Fibroblast of skin of left quadriceps (primary cell): Measurements from ENCODE around the gene UQCRC2.
A peak's percentile ranks its signal among the peaks of the same experiment; 100 is the strongest.
"Not testable (repeated sequence)": the region's sequence is repeated elsewhere in the genome, so short reads cannot be mapped to it uniquely, and the experiment has no call there.

Source experiments
- DNase-seq, 2 experiments: peaks; one replicate each; pipeline ENCODE4 v3.0.0-alpha.2; 2013; ENCODE audit warnings: low read depth in 2 of 2

UQCRC2 gene

DNA sequence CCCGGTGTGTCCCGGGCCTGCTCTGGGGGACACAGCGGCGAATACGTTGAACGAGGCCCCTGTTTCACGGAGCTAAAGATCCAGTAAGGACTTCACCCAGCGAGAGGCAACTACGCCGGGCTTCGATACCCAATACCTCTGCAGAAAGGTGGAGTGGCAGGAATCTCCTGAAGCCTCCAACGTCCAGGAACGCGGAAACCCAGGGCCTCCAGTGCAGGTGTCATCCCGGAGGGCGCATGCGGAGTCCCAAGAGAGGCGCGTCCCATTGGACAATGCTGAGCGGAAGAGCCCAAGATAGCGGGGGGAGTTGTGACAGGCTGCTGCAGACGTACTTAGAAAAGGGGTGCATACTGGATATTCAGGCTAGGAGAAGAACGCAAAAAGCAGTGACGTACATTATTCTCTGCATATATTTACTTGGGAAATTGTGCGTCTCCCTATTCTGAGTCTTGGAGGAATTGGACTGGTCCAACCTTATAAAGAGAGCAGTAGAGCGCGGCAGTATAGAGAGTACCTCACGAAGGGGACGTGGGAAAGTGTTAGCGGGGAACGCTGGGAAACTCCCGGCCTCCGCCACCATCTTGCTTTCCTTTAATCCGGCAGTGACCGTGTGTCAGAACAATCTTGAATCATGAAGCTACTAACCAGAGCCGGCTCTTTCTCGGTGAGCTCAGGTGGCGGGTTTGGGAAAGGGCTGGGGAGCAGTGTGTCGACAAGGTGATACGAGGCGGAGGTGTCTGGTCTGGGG, at the start of gene UQCRC2:
TSS of gene UQCRC2 (plus strand) at position 569 of the 748 bp plus-strand sequence. CDS start at position 632, 63 bp downstream.
- peak; percentile 82 to 84 for DNase-seq

- not testable (repeated sequence) for DNase-seq
Observed at GRCh38 chr16:21932650-21933049, 20.5 kb upstream of the UQCRC2 start.

DNA sequence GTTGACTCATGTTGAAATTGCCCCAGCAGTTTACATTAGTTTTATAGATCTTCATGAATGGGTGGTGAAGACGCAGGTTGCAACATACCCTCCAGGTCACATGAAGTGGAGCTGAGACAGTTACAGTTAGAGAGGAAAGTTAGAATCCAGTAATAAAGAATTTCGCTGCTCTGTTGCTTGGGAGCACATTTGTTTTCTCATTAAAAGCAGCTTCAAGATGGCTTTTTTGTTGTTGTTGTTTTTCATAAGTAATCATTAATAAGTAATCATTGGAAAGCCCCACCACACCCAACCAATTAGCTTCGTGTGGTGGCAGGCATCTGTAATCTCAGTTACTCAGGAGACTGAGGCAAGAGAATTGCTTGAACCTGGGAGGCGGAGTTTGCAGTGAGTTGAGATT, 19.8 kb upstream of the UQCRC2 start:
- DNase-seq: not testable (repeated sequence)

- not testable (repeated sequence) for DNase-seq
Observed at GRCh38 chr16:21933790-21934189, 19.4 kb upstream of the UQCRC2 start.

GRCh38 chr16:21936216-21936615, 16.9 kb upstream of the UQCRC2 start:
- not testable (repeated sequence) for DNase-seq

GRCh38 chr16:21937336-21937829, 15.8 kb upstream of the UQCRC2 start:
- DNase-seq: no peak

DNA sequence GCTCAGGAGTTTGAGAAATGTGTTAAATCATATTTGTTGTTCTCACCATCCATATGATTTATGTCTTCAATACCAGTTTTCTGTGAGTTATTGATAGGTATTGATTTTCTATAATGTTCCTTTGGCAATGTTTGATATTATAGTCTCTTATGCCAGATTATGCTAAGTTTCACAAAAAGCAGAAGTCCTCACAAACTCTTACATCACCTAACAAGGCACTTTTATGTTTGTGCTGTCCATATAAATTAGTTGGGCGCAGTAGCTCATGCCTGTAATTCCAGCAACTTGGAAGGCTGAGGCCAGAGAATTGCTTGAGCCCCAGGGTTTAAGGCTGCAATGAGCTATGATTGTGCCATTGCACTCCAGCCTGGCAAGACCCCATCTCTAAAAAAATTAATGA, 12.6 kb upstream of the UQCRC2 start:
- DNase-seq: no peak

DNA sequence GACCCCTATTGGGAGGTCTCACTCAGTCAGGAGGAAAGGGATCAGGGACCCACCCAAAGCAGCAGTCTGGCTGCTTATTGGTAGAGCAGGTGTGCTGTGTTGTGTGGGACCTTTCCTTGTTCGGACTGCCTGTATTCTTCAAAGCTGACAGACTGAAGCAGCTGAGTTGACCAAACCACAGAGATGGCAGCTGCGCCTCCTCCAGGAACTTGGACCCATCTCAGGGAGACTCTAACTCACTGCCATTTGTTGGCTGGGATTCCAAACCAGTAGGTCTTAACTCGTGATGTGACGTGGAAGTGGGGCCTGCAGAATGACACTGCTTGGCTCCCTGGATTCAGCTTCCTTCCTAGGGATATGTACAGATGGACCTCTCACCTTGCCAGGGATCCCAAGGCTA, 9.6 kb upstream of the UQCRC2 start:
- no peak for DNase-seq

GRCh38 chr16:21946889-21947635, 6.1 kb upstream of the UQCRC2 start:
- no peak for DNase-seq

- no peak for DNase-seq
Observed at GRCh38 chr16:21949713-21950260, 3.4 kb upstream of the UQCRC2 start.

DNA sequence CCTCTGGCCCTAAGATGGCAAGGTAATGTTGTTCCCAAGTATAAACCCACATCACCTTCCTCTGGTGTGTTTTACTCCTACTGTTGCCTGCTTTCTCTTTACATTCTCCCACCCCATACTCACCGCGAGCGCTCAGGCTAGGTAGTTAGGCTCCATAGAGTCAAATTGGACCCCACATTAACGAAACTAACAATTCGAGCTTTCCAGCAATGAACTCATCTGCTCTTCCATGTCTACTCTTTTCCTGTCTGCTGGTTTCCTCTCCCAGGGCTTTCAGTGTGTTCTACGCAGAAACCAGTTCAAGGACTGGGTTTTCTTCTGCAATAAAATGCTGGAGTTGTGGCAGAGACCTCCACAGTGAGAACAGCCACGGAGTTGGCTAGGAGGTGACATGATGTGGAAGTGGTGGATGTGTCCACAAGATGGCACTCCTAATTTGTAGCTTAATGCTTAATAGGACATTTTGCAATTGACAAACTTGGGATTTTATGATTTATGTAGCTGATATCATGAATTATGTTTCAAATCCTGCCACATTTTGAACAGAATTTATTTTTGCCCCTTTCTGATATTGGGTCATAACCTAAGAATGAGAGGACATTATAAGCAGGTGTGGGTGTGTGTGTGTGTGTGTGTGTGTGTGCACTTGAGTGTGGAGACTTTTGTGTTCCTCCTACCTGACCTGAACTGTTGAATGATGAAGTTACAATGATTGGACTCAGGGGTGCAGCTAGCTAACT, 2.2 kb upstream of the UQCRC2 start:
- no peak for DNase-seq

GRCh38 chr16:21952040-21952792, 945 bp upstream of the UQCRC2 start:
- DNase-seq: peak in 1 of 2 experiments; percentile 12

GRCh38 chr16:21953541-21953902, 361 bp downstream of the UQCRC2 start:
- DNase-seq: no peak

DNA sequence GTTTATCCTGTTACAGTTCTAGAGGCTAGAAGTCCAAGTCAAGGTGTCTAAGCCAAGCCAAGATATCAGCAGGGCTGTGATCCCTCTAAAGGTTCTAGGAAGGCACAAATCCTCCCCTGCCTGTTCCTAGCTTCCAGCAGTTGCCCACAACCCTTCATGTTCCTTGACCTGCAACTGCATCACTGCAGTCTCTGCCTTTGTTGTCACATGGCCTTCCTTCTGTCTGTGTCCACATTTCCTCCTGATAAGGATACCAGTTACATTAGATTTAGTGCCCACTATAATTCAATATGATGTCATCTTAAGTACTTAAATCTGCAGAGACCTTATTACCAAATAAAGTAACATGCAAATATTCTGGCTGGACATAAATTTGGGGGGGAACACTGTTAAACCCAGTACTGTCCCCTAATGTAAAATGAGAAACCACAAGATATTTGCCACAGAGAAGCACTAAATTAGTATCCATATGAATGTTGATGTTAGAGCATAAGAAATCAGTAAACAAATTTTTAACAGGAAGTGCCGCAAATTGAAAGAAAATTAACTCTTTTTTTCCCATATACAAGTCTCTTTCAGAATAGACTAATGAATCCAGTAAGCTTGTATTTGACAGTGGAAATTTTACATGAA, 4.7 kb downstream of the UQCRC2 start:
- DNase-seq: no peak

DNA sequence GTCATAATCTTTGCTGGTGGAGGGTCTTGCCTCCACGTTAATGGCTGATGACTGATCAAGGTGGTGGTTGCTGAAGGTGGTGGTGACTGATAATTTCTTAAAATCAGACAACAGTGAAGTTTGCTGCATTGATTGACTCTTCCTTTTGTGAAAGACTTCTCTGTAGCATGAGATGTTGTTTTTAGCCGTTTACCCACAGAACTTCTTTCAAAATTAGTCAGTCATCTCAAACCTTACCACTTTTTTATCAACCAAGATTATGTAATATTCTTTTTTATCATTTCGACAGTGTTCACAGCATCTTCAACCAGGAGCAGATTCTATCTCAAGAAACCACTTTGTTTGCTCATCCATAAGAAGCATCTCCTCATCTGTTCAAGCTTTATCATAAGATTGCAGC, 5.9 kb downstream of the UQCRC2 start:
- no peak for DNase-seq

DNA sequence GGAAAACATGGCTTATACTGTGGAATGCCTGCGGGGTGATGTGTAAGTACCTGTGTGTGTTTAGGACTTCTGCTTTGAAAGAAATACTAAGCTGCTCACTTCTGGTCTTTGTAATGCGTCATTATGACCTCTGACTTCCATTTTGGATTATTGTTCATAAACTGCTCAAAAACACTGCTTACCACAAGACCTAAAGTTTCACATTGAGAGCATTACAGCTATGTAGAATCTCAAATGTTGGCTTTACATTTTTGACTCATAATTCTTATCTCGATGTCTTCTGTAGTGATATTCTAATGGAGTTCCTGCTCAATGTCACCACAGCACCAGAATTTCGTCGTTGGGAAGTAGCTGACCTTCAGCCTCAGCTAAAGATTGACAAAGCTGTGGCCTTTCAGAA, 9.3 kb downstream of the UQCRC2 start:
- no peak for DNase-seq

DNA sequence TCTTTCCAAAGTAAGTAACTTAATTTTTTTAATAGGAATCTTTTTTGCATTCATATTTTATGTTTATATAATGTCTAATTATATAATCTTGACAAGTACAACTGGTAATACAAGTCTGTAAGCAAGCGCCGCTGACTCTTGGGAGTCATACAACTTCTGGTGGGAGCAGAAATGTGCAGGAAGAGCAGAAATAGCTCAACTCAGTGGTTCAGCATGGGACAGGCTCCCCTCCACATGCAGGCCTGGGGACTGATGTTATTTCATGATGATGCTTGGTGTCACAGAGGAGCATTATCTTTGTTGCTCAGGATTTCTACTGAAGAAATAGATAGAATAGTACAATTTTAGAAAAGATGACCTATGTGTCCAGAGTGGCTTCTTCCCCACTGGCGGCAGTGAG, 10.7 kb downstream of the UQCRC2 start:
- no peak for DNase-seq

DNA sequence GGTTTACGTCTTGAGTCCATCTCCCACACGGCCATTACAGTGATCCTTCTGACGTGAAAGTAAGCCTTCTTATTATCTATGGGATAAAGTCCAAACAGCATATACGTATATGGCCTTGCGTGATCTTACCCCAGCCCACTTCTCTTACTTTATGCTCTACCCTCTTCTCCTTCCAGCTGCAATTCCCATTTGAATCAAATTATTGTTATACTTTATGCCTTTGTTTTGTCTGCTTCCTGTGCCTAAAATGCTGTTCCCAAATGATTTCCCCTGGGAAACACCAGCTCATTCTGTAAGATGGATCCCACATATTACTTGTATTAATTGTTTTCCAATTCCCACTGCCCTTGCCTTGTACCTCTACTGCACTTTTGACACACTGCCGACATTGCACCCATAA, 11.2 kb downstream of the UQCRC2 start:
- DNase-seq: no peak

DNA sequence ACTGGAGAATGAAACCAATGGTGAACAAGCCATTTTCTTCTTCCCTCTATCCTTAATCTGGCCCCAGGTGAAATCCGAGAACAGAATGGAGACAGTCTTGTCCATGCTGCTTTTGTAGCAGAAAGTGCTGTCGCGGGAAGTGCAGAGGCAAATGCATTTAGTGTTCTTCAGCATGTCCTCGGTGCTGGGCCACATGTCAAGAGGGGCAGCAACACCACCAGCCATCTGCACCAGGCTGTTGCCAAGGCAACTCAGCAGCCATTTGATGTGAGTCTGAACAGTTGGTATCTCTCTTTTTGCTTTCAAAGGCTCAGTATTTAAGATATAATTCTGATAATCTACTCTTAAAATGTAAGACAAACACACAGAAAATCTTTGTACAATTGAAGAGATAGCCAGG, 18.7 kb downstream of the UQCRC2 start:
- DNase-seq: no peak

- DNase-seq: no peak
Observed at GRCh38 chr16:21973945-21974344, 20.8 kb downstream of the UQCRC2 start.

DNA sequence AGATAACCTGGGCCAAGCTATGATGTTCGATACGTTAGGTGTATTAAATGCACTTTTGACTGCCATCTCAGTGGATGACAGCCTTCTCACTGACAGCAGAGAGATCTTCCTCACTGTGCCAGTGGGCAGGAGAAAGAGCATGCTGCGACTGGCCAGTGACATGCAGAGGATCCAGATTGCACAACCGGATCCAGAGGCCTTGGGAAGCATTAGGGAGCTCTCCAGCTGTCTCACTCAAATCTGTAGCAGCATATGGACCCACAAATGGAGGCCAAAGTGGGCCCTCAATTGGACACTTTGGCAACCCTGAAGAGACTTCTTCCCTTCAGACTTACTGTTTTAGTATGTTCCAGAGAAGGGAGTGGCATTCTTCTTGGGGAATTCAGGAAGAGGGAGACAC, 26.9 kb downstream of the UQCRC2 start:
- DNase-seq: no peak
